ENCODE measurements around the gene CRYBG3. TPM values are rescaled to one million over a fixed set of nuclear protein-coding genes. Genes with fewer than 3 reads are reported as not detected.
"Not testable (repeated sequence)": the region's sequence is repeated elsewhere in the genome, so short reads cannot be mapped to it uniquely, and the experiment has no call there.

Gene CRYBG3
- total RNA-seq, 2 experiments from 2014 or later, result 2.2 to 2.4 TPM

DNA sequence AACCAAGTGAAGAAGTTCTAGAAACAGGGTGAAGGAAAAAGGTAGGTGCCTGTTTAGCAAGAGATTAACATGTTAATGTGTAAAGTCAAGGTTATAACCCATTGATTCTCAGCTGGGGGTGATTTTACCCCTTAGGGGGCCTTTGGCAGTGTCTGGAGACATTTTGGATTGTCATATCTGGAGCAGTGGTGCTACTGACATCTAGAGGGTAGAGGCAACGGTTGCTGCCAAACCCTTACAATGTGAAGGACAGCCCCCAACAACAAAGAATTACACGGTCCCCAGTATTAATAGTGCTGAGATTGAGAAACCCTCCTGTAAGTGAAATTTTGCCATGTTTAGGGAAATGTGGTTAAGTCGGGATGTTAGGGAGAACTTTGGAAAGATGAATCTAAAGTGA is 74.7 kb downstream of the CRYBG3 start:
- intact Hi-C loops (cut with DNase I, micrococcal nuclease), result no loop called here
- Mint-ChIP-seq H3K9me3 (no peaks in the 10 kb centered on the region), H3K27ac (no peak overlapping the region), H3K36me3 (ENCODE audit: low read depth) (no peaks in the 10 kb centered on the region), H3K4me3 (no peak overlapping the region), H3K4me1 (ENCODE audit: low read depth) (peaks cover 8% of the 10 kb centered on the region), H3K27me3 (no peaks in the 10 kb centered on the region)
- no peaks in the 10 kb centered on the region for H3K4me1 ChIP-seq (ENCODE audit: insufficient read depth, low read length)
- CTCF ChIA-PET, result no interaction called here
- TF ChIP-seq, protein P1, sequence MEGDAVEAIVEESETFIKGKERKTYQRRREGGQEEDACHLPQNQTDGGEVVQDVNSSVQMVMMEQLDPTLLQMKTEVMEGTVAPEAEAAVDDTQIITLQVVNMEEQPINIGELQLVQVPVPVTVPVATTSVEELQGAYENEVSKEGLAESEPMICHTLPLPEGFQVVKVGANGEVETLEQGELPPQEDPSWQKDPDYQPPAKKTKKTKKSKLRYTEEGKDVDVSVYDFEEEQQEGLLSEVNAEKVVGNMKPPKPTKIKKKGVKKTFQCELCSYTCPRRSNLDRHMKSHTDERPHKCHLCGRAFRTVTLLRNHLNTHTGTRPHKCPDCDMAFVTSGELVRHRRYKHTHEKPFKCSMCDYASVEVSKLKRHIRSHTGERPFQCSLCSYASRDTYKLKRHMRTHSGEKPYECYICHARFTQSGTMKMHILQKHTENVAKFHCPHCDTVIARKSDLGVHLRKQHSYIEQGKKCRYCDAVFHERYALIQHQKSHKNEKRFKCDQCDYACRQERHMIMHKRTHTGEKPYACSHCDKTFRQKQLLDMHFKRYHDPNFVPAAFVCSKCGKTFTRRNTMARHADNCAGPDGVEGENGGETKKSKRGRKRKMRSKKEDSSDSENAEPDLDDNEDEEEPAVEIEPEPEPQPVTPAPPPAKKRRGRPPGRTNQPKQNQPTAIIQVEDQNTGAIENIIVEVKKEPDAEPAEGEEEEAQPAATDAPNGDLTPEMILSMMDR (IDR thresholded peaks at IDR 0.05), result no peak
- no peak overlapping the region for H3K4me3 ChIP-seq (ENCODE audit: low read length)
- no peak for ATAC-seq (ENCODE audit: poor library complexity)
- no peaks in the 10 kb centered on the region for H3K27me3 ChIP-seq (ENCODE audit: control insufficient read depth in 1 of 2, insufficient read depth in 2 of 2, low read length in 2 of 2)
- POLR2A ChIA-PET, result interaction anchor here (1.1 kb wide), 1 partner anchor 75 kb away, joined by 3 read pairs; the partner anchor contains the start of gene CRYBG3
- H3K27ac ChIP-seq (ENCODE audit: low read depth in 1 of 2, low read length in 2 of 2), result no peak overlapping the region
- no peak for DNase-seq
- no peaks in the 10 kb centered on the region for H3K36me3 ChIP-seq (ENCODE audit: insufficient read depth, low read length)
- H3K9me3 ChIP-seq (ENCODE audit: control insufficient read depth in 1 of 2, insufficient read depth in 1 of 2, low read length in 2 of 2), result no peaks in the 10 kb centered on the region

DNA sequence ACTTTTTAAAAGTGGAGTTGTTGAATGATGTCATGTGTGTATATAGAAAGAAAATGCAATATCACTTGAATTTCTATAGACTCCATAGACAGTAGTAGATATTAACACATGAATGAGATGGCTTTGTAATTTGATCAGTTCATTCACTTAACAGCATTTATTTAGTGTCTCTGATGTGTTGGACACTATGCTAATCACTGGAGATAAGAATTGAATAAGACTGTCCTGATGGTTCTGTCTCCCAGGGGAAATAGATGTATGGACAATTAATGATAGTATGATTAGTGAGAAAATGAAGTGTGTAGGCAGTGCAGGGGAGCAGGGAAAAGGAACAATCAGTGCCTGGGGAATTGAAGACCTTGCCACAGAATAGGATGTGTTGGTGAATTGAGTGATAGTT is 77.5 kb downstream of the CRYBG3 start:
- ChIA-PET POLR2A (no interaction called here), CTCF (no interaction called here)
- no peaks in the 10 kb centered on the region for H3K27me3 ChIP-seq (ENCODE audit: control insufficient read depth in 1 of 2, insufficient read depth in 2 of 2, low read length in 2 of 2)
- no peaks in the 10 kb centered on the region for H3K9me3 ChIP-seq (ENCODE audit: control insufficient read depth in 1 of 2, insufficient read depth in 1 of 2, low read length in 2 of 2)
- no peak overlapping the region for H3K27ac Mint-ChIP-seq
- intact Hi-C loops (cut with DNase I, micrococcal nuclease), result no loop called here
- no peaks in the 10 kb centered on the region for H3K9me3 Mint-ChIP-seq
- H3K4me3 ChIP-seq (ENCODE audit: low read length), result no peak overlapping the region
- H3K36me3 Mint-ChIP-seq (ENCODE audit: low read depth), result peaks cover 5% of the 10 kb centered on the region
- no peaks in the 10 kb centered on the region for H3K36me3 ChIP-seq (ENCODE audit: insufficient read depth, low read length)
- H3K27me3 Mint-ChIP-seq, result no peaks in the 10 kb centered on the region
- peaks cover 13% of the 10 kb centered on the region for H3K4me1 Mint-ChIP-seq (ENCODE audit: low read depth)
- ATAC-seq (ENCODE audit: poor library complexity) (no peak), DNase-seq (no peak)
- H3K4me1 ChIP-seq (ENCODE audit: insufficient read depth, low read length), result no peaks in the 10 kb centered on the region
- TF ChIP-seq, protein P1 (IDR thresholded peaks at IDR 0.05), result no peak
- H3K27ac ChIP-seq (ENCODE audit: low read depth in 1 of 2, low read length in 2 of 2), result no peak overlapping the region
- H3K4me3 Mint-ChIP-seq, result no peak overlapping the region

DNA sequence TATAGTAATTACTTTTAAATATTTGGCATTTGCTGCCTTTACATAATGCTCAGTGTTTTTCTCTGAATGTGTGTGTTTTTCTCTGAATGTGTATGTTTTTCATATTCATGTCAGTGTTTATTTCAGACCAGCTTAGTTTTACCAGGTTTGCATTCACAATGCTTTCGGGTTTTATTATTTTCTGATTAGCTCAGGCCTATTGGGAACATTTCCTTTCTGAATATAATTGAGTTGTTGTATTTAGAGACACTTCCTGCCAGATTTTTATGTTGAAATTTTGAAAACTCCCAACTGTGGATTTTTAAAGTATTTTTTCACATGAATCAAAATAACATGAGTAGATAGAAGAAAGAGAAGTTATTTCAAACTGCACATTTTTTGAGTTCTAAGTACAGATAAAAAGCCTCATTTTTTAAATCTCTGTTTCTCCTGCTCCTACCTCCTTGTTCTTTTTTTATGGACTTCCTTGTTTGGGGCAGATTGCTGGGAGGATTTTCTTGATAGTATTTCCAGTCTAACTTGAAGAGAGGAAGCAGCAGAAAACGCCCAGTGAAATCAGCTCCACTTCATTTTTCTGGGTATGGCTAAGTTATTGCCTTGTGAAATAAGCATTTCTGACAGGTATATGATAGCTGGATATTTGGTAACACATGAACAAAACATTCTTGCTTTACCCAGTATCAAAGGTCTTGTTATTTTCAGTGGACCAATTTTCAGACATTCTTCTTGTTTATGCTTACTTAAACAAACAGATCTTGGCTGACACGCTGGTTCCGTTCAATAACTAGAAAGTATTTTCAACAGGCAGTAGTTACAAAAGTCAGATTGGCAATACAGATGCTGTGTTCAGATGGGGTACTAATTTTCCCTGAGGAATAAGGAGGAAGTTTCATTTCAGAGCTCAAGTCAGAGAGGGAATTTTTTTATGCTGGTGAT is 79.8 kb downstream of the CRYBG3 start:
- Histone ChIP-seq H3K9me3 (ENCODE audit: control insufficient read depth in 1 of 2, insufficient read depth in 1 of 2, low read length in 2 of 2) (no peaks in the 10 kb centered on the region), H3K36me3 (ENCODE audit: insufficient read depth, low read length) (no peaks in the 10 kb centered on the region), H3K27ac (ENCODE audit: low read depth in 1 of 2, low read length in 2 of 2) (no peak overlapping the region), H3K27me3 (ENCODE audit: control insufficient read depth in 1 of 2, insufficient read depth in 2 of 2, low read length in 2 of 2) (no peaks in the 10 kb centered on the region), H3K4me1 (ENCODE audit: insufficient read depth, low read length) (no peaks in the 10 kb centered on the region), H3K4me3 (ENCODE audit: low read length) (no peak overlapping the region)
- Mint-ChIP-seq H3K27me3 (no peaks in the 10 kb centered on the region), H3K9me3 (no peaks in the 10 kb centered on the region), H3K36me3 (ENCODE audit: low read depth) (peaks cover 7% of the 10 kb centered on the region), H3K4me1 (ENCODE audit: low read depth) (peaks cover 13% of the 10 kb centered on the region), H3K27ac (no peak overlapping the region), H3K4me3 (no peak overlapping the region)
- ATAC-seq (ENCODE audit: poor library complexity) (no peak), DNase-seq (no peak)
- intact Hi-C loops (cut with DNase I, micrococcal nuclease), result no loop called here
- ChIA-PET POLR2A (no interaction called here), CTCF (no interaction called here)
- TF ChIP-seq, protein P1 (IDR thresholded peaks at IDR 0.05), result no peak

DNA sequence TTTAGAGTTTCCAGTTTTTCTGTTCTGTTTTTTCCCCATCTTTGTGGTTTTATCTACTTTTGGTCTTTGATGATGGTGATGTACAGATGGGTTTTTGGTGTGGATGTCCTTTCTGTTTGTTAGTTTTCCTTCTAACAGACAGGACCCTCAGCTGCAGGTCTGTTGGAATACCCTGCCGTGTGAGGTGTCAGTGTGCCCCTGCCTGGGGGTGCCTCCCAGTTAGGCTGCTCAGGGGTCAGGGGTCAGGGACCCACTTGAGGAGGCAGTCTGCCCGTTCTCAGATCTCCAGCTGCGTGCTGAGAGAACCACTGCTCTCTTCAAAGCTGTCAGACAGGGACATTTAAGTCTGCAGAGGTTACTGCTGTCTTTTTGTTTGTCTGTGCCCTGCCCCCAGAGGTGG is 88.0 kb downstream of the CRYBG3 start:
- CTCF ChIA-PET; H3K4me3 Mint-ChIP-seq; H3K27me3 Mint-ChIP-seq; H3K27me3 ChIP-seq (ENCODE audit: control insufficient read depth in 1 of 2, insufficient read depth in 2 of 2, low read length in 2 of 2); H3K9me3 Mint-ChIP-seq; H3K9me3 ChIP-seq (ENCODE audit: control insufficient read depth in 1 of 2, insufficient read depth in 1 of 2, low read length in 2 of 2); H3K4me3 ChIP-seq (ENCODE audit: low read length); H3K27ac ChIP-seq (ENCODE audit: low read depth in 1 of 2, low read length in 2 of 2); ATAC-seq (ENCODE audit: poor library complexity); H3K36me3 ChIP-seq (ENCODE audit: insufficient read depth, low read length): not testable (repeated sequence)
- H3K4me1 ChIP-seq (ENCODE audit: insufficient read depth, low read length), result peaks cover 15% of the 10 kb centered on the region
- POLR2A ChIA-PET, result interaction anchor here (1.3 kb wide), 1 partner anchor 89 kb away, joined by 4 read pairs; the partner anchor contains the start of gene CRYBG3
- DNase-seq, result peak in 1 of 14 experiments; percentile 33
- intact Hi-C loops (cut with DNase I, micrococcal nuclease), result loop anchor here in 1 of 2 experiments (5.0 to 10.0 kb wide), 2 partner anchors 65 to 88 kb away; partner anchors contain the start of genes CRYBG3 and RIOX2
- Mint-ChIP-seq H3K27ac (peak overlapping the region; percentile 91), H3K36me3 (ENCODE audit: low read depth) (peaks cover 21% of the 10 kb centered on the region), H3K4me1 (ENCODE audit: low read depth) (peaks cover 41% of the 10 kb centered on the region)

DNA sequence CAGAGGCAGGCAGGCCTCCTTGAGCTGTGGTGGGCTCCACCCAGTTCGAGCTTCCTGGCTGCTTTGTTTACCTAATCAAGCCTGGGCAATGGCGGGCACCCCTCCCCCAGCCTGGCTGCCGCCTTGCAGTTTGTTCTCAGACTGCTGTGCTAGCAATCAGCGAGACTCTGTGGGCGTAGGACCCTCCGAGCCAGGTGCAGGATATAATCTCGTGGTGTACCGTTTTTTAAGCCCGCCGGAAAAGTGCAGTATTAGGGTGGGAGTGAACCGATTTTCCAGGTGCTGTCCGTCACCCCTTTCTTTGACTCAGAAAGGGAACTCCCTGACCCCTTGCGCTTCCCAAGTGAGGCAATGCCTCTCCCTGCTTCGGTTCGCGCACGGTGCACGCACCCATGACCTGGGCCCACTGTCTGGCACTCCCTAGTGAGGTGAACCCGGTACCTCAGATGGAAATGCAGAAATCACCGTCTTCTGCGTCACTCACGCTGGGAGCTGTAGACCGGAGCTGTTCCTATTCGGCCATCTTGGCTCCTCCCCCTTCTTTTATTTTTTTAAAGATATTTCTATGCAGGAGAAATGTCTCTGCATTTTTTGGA is 88.5 kb downstream of the CRYBG3 start:
- H3K9me3 Mint-ChIP-seq; H3K9me3 ChIP-seq (ENCODE audit: control insufficient read depth in 1 of 2, insufficient read depth in 1 of 2, low read length in 2 of 2); H3K27me3 ChIP-seq (ENCODE audit: control insufficient read depth in 1 of 2, insufficient read depth in 2 of 2, low read length in 2 of 2); H3K36me3 ChIP-seq (ENCODE audit: insufficient read depth, low read length); CTCF ChIA-PET; H3K27me3 Mint-ChIP-seq: not testable (repeated sequence)
- Mint-ChIP-seq H3K27ac (peak overlapping the region; percentile 91), H3K36me3 (ENCODE audit: low read depth) (peaks cover 21% of the 10 kb centered on the region), H3K4me3 (peak overlapping the region; percentile 83), H3K4me1 (ENCODE audit: low read depth) (peaks cover 41% of the 10 kb centered on the region)
- Histone ChIP-seq H3K27ac (ENCODE audit: low read depth in 1 of 2, low read length in 2 of 2) (peak overlapping the region; percentile 12 to 21), H3K4me3 (ENCODE audit: low read length) (peak overlapping the region; percentile 37), H3K4me1 (ENCODE audit: insufficient read depth, low read length) (peaks cover 15% of the 10 kb centered on the region)
- intact Hi-C loops (cut with DNase I, micrococcal nuclease), result loop anchor here in 1 of 2 experiments (5.0 to 10.0 kb wide), 2 partner anchors 64 to 88 kb away; partner anchors contain the start of genes CRYBG3 and RIOX2
- ATAC-seq (ENCODE audit: poor library complexity), result peak; percentile 61
- peak; percentile 2 to 61 (median 36) for DNase-seq
- POLR2A ChIA-PET, result interaction anchor here (1.3 to 1.4 kb wide), 2 partner anchors 61 to 89 kb away, joined by 3 to 4 read pairs; partner anchors contain the start of genes CRYBG3 and RIOX2
